Neural crest cell (in vitro differentiated cells): ENCODE data around the gene CLCN7. TPM values are rescaled to one million over a fixed set of nuclear protein-coding genes. Genes with fewer than 3 reads are reported as not detected.

ENCODE experiments used
- DNase-seq: peaks from one replicate; pipeline ENCODE4 v3.0.0; 2021; ENCODE audit warnings: low read depth, mixed read lengths, low spot score
- H3K27ac Mint-ChIP-seq: one replicate; pipeline ENCODE4 v1.8.0; 2021; ENCODE audit warnings: mild to moderate bottlenecking, mixed read lengths; ENCODE audit not compliant: unreplicated experiment
- H3K27me3 Mint-ChIP-seq: 2 replicates; pipeline ENCODE4 v1.8.0; 2021; ENCODE audit warnings: low read depth, mild to moderate bottlenecking, mixed read lengths
- H3K36me3 Mint-ChIP-seq: 2 replicates; pipeline ENCODE4 v1.8.0; 2021; ENCODE audit warnings: low read depth, mild to moderate bottlenecking, mixed read lengths
- H3K4me1 Mint-ChIP-seq: 2 replicates; pipeline ENCODE4 v1.8.0; 2021; ENCODE audit warnings: mixed read lengths
- H3K4me3 Mint-ChIP-seq: one replicate; pipeline ENCODE4 v1.8.0; 2021; ENCODE audit warnings: mild to moderate bottlenecking, mixed read lengths
- H3K9me3 Mint-ChIP-seq: 2 replicates; pipeline ENCODE4 v1.8.0; 2021; ENCODE audit warnings: mixed read lengths
- CTCF ChIP-seq: fragments of 200-600 bp; sonication (generic); conservative IDR thresholded peaks from 2 replicates; pipeline ENCODE4 v1.5.0; 2021; ENCODE audit warnings: antibody characterized with exemption, mild to moderate bottlenecking
- total RNA-seq: library from RNA; stranded (reverse); gene quantifications from 2 replicates; pipeline ENCODE4 v1.2.1, GENCODE V29; 2021

CLCN7 gene
- total RNA-seq, 1 donor from 2014 or later, result 82.4 TPM

GRCh38 chr16:1433263-1433560 lies 41.6 kb downstream of the CLCN7 start:
- DNase-seq, result no peak
- Mint-ChIP-seq H3K27ac (no peak overlapping the region), H3K4me3 (no peak overlapping the region), H3K36me3 (no peaks in the 10 kb centered on the region), H3K9me3 (no peaks in the 10 kb centered on the region), H3K27me3 (no peaks in the 10 kb centered on the region), H3K4me1 (no peaks in the 10 kb centered on the region)
- TF ChIP-seq CTCF, result no peak

GRCh38 chr16:1432388-1433262 lies 42.2 kb downstream of the CLCN7 start:
- H3K27ac Mint-ChIP-seq, result no peak overlapping the region
- no peak for DNase-seq
- TF ChIP-seq CTCF, result no peak
- no peaks in the 10 kb centered on the region for H3K36me3 Mint-ChIP-seq
- H3K27me3 Mint-ChIP-seq, result no peaks in the 10 kb centered on the region
- H3K9me3 Mint-ChIP-seq, result no peaks in the 10 kb centered on the region
- H3K4me1 Mint-ChIP-seq, result no peaks in the 10 kb centered on the region
- H3K4me3 Mint-ChIP-seq, result no peak overlapping the region

GRCh38 chr16:1431497-1432270 lies 43.1 kb downstream of the CLCN7 start:
- Mint-ChIP-seq H3K9me3 (no peaks in the 10 kb centered on the region), H3K4me1 (no peaks in the 10 kb centered on the region), H3K36me3 (no peaks in the 10 kb centered on the region), H3K27ac (no peak overlapping the region), H3K4me3 (no peak overlapping the region), H3K27me3 (no peaks in the 10 kb centered on the region)
- no peak for TF ChIP-seq CTCF
- DNase-seq, result no peak

- no peaks in the 10 kb centered on the region for H3K36me3 Mint-ChIP-seq
- no peak within 1 kb of the TSS for H3K4me3 Mint-ChIP-seq
- TF ChIP-seq CTCF, result peak; percentile 30
- H3K27ac Mint-ChIP-seq, result peak within 1 kb of the TSS; percentile 27
- H3K9me3 Mint-ChIP-seq, result no peaks in the 10 kb centered on the region
- H3K27me3 Mint-ChIP-seq, result no peaks in the 10 kb centered on the region
- no peaks in the 10 kb centered on the region for H3K4me1 Mint-ChIP-seq
- no peak for DNase-seq
Observed at GRCh38 chr16:1430759-1431496, 43.9 kb downstream of the CLCN7 start, which contains the start of gene PERCC1. Gene PERCC1 (plus strand): TSS chr16:1431078. CDS start chr16:1432594, 1,516 bp downstream.

- H3K4me1 Mint-ChIP-seq, result no peaks in the 10 kb centered on the region
- DNase-seq, result no peak
- no peaks in the 10 kb centered on the region for H3K9me3 Mint-ChIP-seq
- no peaks in the 10 kb centered on the region for H3K36me3 Mint-ChIP-seq
- TF ChIP-seq CTCF, result no peak
- H3K27ac Mint-ChIP-seq, result peak overlapping the region; percentile 27
- no peaks in the 10 kb centered on the region for H3K27me3 Mint-ChIP-seq
- H3K4me3 Mint-ChIP-seq, result no peak overlapping the region
Observed at GRCh38 chr16:1430214-1430758, 44.5 kb downstream of the CLCN7 start.
